Trophoblast cell (in vitro differentiated cells and primary cell): Measurements from ENCODE around the gene VDR.

Source experiments
- DNase-seq, 2 donors: peaks; one replicate each; pipeline ENCODE4 v3.0.0-alpha.2; 2016
- H2AFZ ChIP-seq: 2 replicates; pipeline ENCODE4 v1.6.1; 2013; ENCODE audit warnings: low read length, moderate library complexity, mild to moderate bottlenecking; ENCODE audit not compliant: insufficient read depth, poor library complexity
- H2AK5ac ChIP-seq: 2 replicates; pipeline ENCODE4 v1.6.1; 2013; ENCODE audit warnings: mild to moderate bottlenecking, low read length
- H2BK120ac ChIP-seq: 2 replicates; pipeline ENCODE4 v1.6.1; 2013; ENCODE audit warnings: low read length, mild to moderate bottlenecking, moderate library complexity; ENCODE audit not compliant: insufficient read depth, poor library complexity
- H2BK12ac ChIP-seq: 2 replicates; pipeline ENCODE4 v1.6.1; 2013; ENCODE audit warnings: mild to moderate bottlenecking, low read length, moderate library complexity
- H2BK5ac ChIP-seq: 2 replicates; pipeline ENCODE4 v1.6.1; 2013; ENCODE audit warnings: low read length, low read depth, moderate library complexity, mild to moderate bottlenecking; ENCODE audit not compliant: poor library complexity
- H3K14ac ChIP-seq: 2 replicates; pipeline ENCODE4 v1.6.1; 2013; ENCODE audit warnings: mild to moderate bottlenecking, low read length
- H3K18ac ChIP-seq: 2 replicates; pipeline ENCODE4 v1.6.1; 2013; ENCODE audit warnings: mild to moderate bottlenecking, low read length
- H3K23ac ChIP-seq: 2 replicates; pipeline ENCODE4 v1.6.1; 2013; ENCODE audit warnings: low read length
- H3K27ac ChIP-seq: 2 replicates; pipeline ENCODE4 v1.5.1; 2013; ENCODE audit warnings: low read depth, mild to moderate bottlenecking, inconsistent platforms, low read length, moderate library complexity
- H3K27me3 ChIP-seq: 2 replicates; pipeline ENCODE4 v1.6.1; 2013; ENCODE audit warnings: inconsistent platforms, mild to moderate bottlenecking, low read length, moderate library complexity; ENCODE audit not compliant: insufficient read depth
- H3K36me3 ChIP-seq, 2 experiments: 1 replicate in 1 of 2; 2 replicates in 1 of 2; pipeline ENCODE4 v1.6.1; 2013; ENCODE audit warnings: low read length in 2 of 2, mild to moderate bottlenecking in 2 of 2, moderate library complexity in 1 of 2; ENCODE audit not compliant: insufficient read depth in 2 of 2, control insufficient read depth in 1 of 2
- H3K4ac ChIP-seq: 2 replicates; pipeline ENCODE4 v1.6.1; 2013; ENCODE audit warnings: low read depth, mild to moderate bottlenecking, low read length, moderate library complexity
- H3K4me1 ChIP-seq, 2 experiments: 1 replicate in 1 of 2; 2 replicates in 1 of 2; pipeline ENCODE4 v1.6.1; 2013; ENCODE audit warnings: low read length in 2 of 2, mild to moderate bottlenecking in 2 of 2, moderate library complexity in 1 of 2; ENCODE audit not compliant: insufficient read depth in 2 of 2, control insufficient read depth in 1 of 2
- H3K4me2 ChIP-seq: 2 replicates; pipeline ENCODE4 v1.6.1; 2013; ENCODE audit warnings: inconsistent platforms, mild to moderate bottlenecking, low read length, moderate library complexity
- H3K4me3 ChIP-seq: 2 replicates; pipeline ENCODE4 v1.5.1; 2013; ENCODE audit warnings: mild to moderate bottlenecking, low read depth, low read length, inconsistent platforms
- H3K79me1 ChIP-seq: one replicate; pipeline ENCODE4 v1.6.1; 2013; ENCODE audit warnings: low read length
- H3K79me2 ChIP-seq: 2 replicates; pipeline ENCODE4 v1.6.1; 2013; ENCODE audit warnings: low read length, mild to moderate bottlenecking; ENCODE audit not compliant: control insufficient read depth, insufficient read depth, poor library complexity
- H3K9ac ChIP-seq: 2 replicates; pipeline ENCODE4 v1.6.1; 2013; ENCODE audit warnings: mild to moderate bottlenecking, low read length
- H3K9me3 ChIP-seq: 2 replicates; pipeline ENCODE4 v1.6.1; 2013; ENCODE audit warnings: low read depth, mild to moderate bottlenecking, control low read depth, inconsistent platforms, low read length; ENCODE audit not compliant: insufficient read depth
- H4K12ac ChIP-seq: 2 replicates; pipeline ENCODE4 v1.6.1; 2013; ENCODE audit warnings: low read depth, mild to moderate bottlenecking, low read length, moderate library complexity
- H4K8ac ChIP-seq: 2 replicates; pipeline ENCODE4 v1.6.1; 2013; ENCODE audit warnings: low read depth, mild to moderate bottlenecking, low read length, moderate library complexity
- H4K91ac ChIP-seq: one replicate; pipeline ENCODE4 v1.6.1; 2013; ENCODE audit warnings: low read depth, mild to moderate bottlenecking, low read length, moderate library complexity
- WGBS: extraction: QIAGEN DNeasy Blood & Tissue Kit; methylation state at CpG from one replicate; pipeline ENCODE4 v1.1.7; 2013; ENCODE audit warnings: missing lambda C conversion rate; ENCODE audit not compliant: insufficient read length, insufficient coverage; ENCODE audit errors: extremely low coverage; 5-methylcytosine and 5-hydroxymethylcytosine counted together

Gene VDR

DNA sequence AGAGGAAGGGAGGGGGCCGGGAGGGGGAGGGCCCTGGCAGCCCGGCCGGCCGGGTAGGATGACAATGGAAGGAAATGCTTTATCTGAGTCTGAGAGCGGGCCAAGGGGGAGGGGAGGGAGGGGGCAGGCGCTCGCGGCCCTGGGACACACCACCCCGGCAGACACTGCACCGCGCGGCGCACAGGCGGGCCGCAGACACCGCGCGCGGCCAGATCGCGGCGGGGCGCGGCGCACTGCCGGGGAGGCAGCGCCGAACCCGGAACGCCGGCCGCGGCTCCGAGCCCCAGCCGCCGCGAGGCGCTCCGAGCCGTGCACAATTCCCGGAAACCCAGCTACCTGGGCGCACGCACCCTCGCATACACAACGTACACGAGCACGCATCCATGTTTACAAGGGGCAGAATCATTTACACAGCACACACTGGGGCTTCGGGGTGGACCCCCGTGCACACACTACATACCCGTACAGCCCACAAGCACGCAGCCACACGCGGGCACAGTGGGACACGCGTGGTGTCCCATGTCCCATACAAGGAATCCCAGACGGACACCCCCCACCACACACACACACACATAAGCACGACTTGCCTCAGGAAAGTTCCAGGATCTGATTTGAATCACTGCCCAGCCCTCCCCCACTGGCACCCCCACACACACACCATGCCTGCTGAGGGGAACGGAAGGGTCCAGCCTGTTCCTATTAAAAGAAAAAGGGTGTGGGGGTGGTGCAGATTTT is 84.7 kb downstream of the VDR start, which contains the start of gene HDAC7:
Gene HDAC7 (minus strand): TSS at position 8 of the 735 bp plus-strand sequence. CDS start 118 bp downstream, outside the sequence.
- DNase-seq, result peak; percentile 66 to 72
- peak within 1 kb of the TSS; percentile 85 for H2AK5ac ChIP-seq
- peak within 1 kb of the TSS; percentile 86 for H4K8ac ChIP-seq
- no CpG with 5 or more reads among the region's 58 CpGs for WGBS
- peak within 1 kb of the TSS; percentile 79 for H4K12ac ChIP-seq
- peaks cover 32 to 48% of the 10 kb centered on the region in 2 experiments for H3K4me1 ChIP-seq
- peak within 1 kb of the TSS; percentile 98 for H3K4me2 ChIP-seq
- H3K9ac ChIP-seq, result peak within 1 kb of the TSS; percentile 97
- peak within 1 kb of the TSS; percentile 58 for H2BK12ac ChIP-seq
- peaks cover 4 to 5% of the 10 kb centered on the region in 2 experiments for H3K36me3 ChIP-seq
- peak within 1 kb of the TSS; percentile 70 for H3K4ac ChIP-seq
- peak within 1 kb of the TSS; percentile 50 for H2AFZ ChIP-seq
- peaks cover 42% of the 10 kb centered on the region for H3K79me2 ChIP-seq
- H3K27me3 ChIP-seq, result no peaks in the 10 kb centered on the region
- H3K23ac ChIP-seq, result peak within 1 kb of the TSS; percentile 91
- peak within 1 kb of the TSS; percentile 99 for H4K91ac ChIP-seq
- H3K4me3 ChIP-seq, result peak within 1 kb of the TSS; percentile 84
- peak within 1 kb of the TSS; percentile 100 for H3K14ac ChIP-seq
- H3K9me3 ChIP-seq, result no peaks in the 10 kb centered on the region
- H2BK120ac ChIP-seq, result peak within 1 kb of the TSS; percentile 93
- peak within 1 kb of the TSS; percentile 93 for H2BK5ac ChIP-seq
- H3K27ac ChIP-seq, result peak within 1 kb of the TSS; percentile 99
- peak within 1 kb of the TSS; percentile 96 for H3K18ac ChIP-seq
- peaks cover 39% of the 10 kb centered on the region for H3K79me1 ChIP-seq

DNA sequence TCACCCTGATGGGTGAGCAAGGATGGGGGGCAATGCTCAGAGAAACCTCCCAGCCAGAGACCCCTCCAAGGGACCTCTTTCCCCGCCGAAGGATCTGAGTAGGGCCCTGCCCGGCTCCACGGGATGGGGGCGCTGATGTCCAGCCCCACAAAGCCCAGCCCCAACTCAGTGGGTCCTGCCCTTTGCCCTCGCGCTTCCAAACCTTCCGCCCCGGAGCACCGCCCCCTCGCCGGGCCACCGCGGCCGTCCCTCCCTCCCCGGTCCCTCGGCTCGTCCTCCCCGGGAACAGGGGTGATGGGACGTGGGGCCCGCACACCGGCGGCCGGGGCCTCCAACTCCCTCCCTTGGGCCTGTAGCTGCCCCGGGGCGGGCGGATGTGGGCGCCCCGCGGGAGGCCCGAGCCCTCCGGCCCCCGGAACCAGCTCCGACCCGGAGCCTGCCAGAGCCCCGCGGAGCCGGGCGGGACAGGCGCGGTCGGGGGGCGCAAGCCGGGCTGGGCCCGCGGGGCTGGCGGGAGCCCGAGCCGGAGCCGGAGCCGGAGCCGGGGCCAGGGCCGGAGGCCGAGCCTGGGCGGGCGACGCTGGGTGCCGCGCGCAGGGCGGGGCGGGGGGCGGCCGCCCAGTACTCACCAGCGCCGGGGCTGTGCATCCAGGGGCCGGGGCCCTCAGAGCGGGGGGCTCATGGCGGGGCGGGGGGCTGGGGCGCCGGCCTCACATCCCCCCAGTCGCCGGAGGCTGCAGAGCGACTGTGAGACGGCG is 85.5 kb downstream of the VDR start:
- Histone ChIP-seq H3K27me3 (no peaks in the 10 kb centered on the region), H3K79me1 (peaks cover 39% of the 10 kb centered on the region), H4K12ac (peak overlapping the region; percentile 79), H3K9me3 (no peaks in the 10 kb centered on the region), H3K79me2 (peaks cover 44% of the 10 kb centered on the region), H3K18ac (peak overlapping the region; percentile 77), H2BK120ac (peak overlapping the region; percentile 93), H3K23ac (no peak overlapping the region), H2AFZ (peak overlapping the region; percentile 50), H3K14ac (peak overlapping the region; percentile 84), H3K4me1 (peaks cover 36 to 51% of the 10 kb centered on the region in 2 experiments), H4K8ac (peak overlapping the region; percentile 86), H2BK5ac (peak overlapping the region; percentile 92), H3K9ac (peak overlapping the region; percentile 90), H3K4me2 (peak overlapping the region; percentile 95), H2AK5ac (peak overlapping the region; percentile 66), H2BK12ac (peak overlapping the region; percentile 58), H3K4me3 (peak overlapping the region; percentile 84), H3K27ac (peak overlapping the region; percentile 99), H3K4ac (peak overlapping the region; percentile 54), H4K91ac (peak overlapping the region; percentile 98), H3K36me3 (peaks cover 8% of the 10 kb centered on the region in 2 experiments)
- DNase-seq, result peak in 1 of 2 donors; percentile 42
- WGBS, result no CpG with 5 or more reads among the region's 77 CpGs

DNA sequence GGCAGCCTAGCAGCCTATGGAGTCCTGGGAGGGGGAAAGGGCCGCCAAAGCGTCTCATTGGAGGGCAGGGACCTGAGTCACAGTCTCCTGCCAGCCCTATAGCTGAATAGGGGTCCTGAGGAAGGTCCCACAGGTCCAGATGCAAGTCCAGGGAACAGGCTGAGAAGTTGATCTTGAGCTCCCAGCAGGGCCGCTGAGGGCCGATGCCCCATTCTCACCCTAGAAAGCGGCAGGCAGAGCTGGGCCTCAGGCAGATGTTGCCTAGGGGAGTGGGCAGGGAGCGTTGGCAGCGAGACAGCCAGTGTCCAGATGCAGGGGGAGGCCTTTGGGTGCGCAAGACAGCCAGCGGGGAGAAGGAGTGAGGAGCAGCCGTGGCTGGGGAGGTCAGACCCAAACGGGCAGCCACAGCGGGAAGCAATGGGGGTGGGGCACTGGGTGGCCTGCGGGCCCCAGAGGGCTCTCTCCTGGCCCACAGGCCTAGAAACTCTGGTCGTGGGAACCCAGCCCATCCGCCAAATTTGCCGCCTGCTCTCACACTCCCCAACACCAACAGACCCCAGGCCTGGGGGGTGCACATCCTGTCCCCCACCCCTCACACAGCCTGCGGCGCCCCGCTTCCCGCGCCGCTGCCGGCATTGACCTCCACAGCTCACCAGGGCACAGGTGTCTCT is 86.2 kb downstream of the VDR start:
- Histone ChIP-seq H3K79me1 (peaks cover 40% of the 10 kb centered on the region), H3K4ac (peak overlapping the region; percentile 54), H2AK5ac (peak overlapping the region; percentile 66), H3K36me3 (peaks cover 11 to 14% of the 10 kb centered on the region in 2 experiments), H2AFZ (no peak overlapping the region), H3K18ac (peak overlapping the region; percentile 77), H2BK120ac (peak overlapping the region; percentile 93), H3K27me3 (no peaks in the 10 kb centered on the region), H3K79me2 (peaks cover 50% of the 10 kb centered on the region), H4K8ac (peak overlapping the region; percentile 86), H4K91ac (peak overlapping the region; percentile 98), H3K9me3 (no peaks in the 10 kb centered on the region), H2BK12ac (peak overlapping the region; percentile 58), H3K14ac (peak overlapping the region; percentile 84), H3K4me1 (peaks cover 43 to 58% of the 10 kb centered on the region in 2 experiments), H3K23ac (no peak overlapping the region), H3K4me2 (peak overlapping the region; percentile 95), H2BK5ac (peak overlapping the region; percentile 92), H4K12ac (peak overlapping the region; percentile 8), H3K4me3 (peak overlapping the region; percentile 84), H3K27ac (peak overlapping the region; percentile 99), H3K9ac (peak overlapping the region; percentile 90)
- DNase-seq, result no peak
- no CpG with 5 or more reads among the region's 23 CpGs for WGBS

DNA sequence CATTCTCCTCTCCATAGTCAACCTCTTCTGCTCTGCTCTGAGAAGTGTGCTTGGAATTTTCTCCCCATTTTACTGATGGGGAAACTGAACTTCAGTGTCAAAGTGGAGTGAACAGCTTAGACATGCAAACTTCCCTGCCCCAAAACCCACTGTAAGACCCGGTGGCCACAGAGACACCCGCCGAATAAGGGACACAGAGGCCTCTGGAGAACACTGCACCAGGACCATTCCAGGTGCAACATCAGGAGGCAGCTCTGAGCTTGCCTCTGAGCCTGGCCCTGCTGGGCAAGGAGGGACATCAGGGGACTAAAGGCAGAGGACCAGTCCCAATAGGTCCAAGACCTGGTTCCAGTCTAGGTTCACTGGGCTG is 86.8 kb downstream of the VDR start:
- Histone ChIP-seq H3K79me1 (peaks cover 46% of the 10 kb centered on the region), H3K27ac (no peak overlapping the region), H4K91ac (no peak overlapping the region), H4K12ac (no peak overlapping the region), H3K4me2 (peak overlapping the region; percentile 95), H2AK5ac (no peak overlapping the region), H3K36me3 (peaks cover 11 to 14% of the 10 kb centered on the region in 2 experiments), H3K9ac (no peak overlapping the region), H3K4ac (peak overlapping the region; percentile 54), H3K9me3 (no peaks in the 10 kb centered on the region), H2BK12ac (no peak overlapping the region), H3K23ac (no peak overlapping the region), H3K4me1 (peaks cover 48 to 64% of the 10 kb centered on the region in 2 experiments), H2BK5ac (no peak overlapping the region), H3K14ac (no peak overlapping the region), H3K79me2 (peaks cover 51% of the 10 kb centered on the region), H2AFZ (no peak overlapping the region), H3K27me3 (no peaks in the 10 kb centered on the region), H4K8ac (no peak overlapping the region), H3K4me3 (no peak overlapping the region), H3K18ac (peak overlapping the region; percentile 13), H2BK120ac (no peak overlapping the region)
- WGBS, result no CpG with 5 or more reads among the region's 3 CpGs
- no peak for DNase-seq
